Pancreas (tissue), 10 donors: ENCODE data around the gene ATP5F1E. TPM values are rescaled to one million over a fixed set of nuclear protein-coding genes. Genes with fewer than 3 reads are reported as not detected.
A peak's percentile ranks its signal among the peaks of the same experiment; 100 is the strongest.
"Not testable (repeated sequence)": the region's sequence is repeated elsewhere in the genome, so short reads cannot be mapped to it uniquely, and the experiment has no call there.

Experiments used
- ATAC-seq, 4 donors: fragments of 200-7000 bp; cut with Tn5 transposase; one replicate each; pipeline versions ENCODE4 v1.8.0 to v1.9.1; 2020; ENCODE audit warnings: mild to moderate bottlenecking in 4 of 4, moderate library complexity in 4 of 4
- DNase-seq, 6 donors: peaks; one replicate each; pipeline ENCODE4 v3.0.0-alpha.2; 2020
- FAIRE-seq: peaks from 2 replicates; lab custom pipeline; 2012; peaks lifted over from hg19 to GRCh38; lab: Jason Lieb, UNC
- H3K27ac ChIP-seq, 4 donors: fragments of 200-600 bp; sonication (generic); 1 replicate in 3 of 4; 2 replicates in 1 of 4; pipeline versions ENCODE4 v1.5.0 to v1.8.0; 2020
- H3K27me3 ChIP-seq, 4 donors: fragments of 200-600 bp; one replicate each; pipeline ENCODE4 v1.8.0; 2021
- H3K36me3 ChIP-seq, 3 donors: fragments of 200-600 bp; sonication (generic) in 1 of 3; one replicate each; pipeline versions ENCODE4 v1.5.0 to v1.8.0; 2020 to 2021
- H3K4me1 ChIP-seq, 3 donors: fragments of 200-600 bp; one replicate each; pipeline ENCODE4 v1.8.0; 2021
- H3K4me3 ChIP-seq, 4 donors: fragments of 200-600 bp; sonication (generic) in 2 of 4; one replicate each; pipeline versions ENCODE4 v1.5.0 to v1.8.0; 2020 to 2021
- H3K9me3 ChIP-seq, 4 donors: fragments of 200-600 bp; one replicate each; pipeline ENCODE4 v1.8.0; 2021
- CTCF ChIP-seq, 4 donors: fragments of 200-600 bp; sonication (generic) in 3 of 4; IDR thresholded peaks; one replicate each; pipeline versions ENCODE4 v1.5.0 to v1.8.0; 2021; ENCODE audit warnings: antibody characterized with exemption in 4 of 4
- WGBS, 2 donors: extraction: QIAGEN DNeasy Blood & Tissue Kit; methylation state at CpG; one replicate each; pipeline ENCODE4 v1.1.7; 2013; 5-methylcytosine and 5-hydroxymethylcytosine counted together
- intact Hi-C, 3 donors: fragments of 100-400 bp; cut with DNase I; formaldehyde crosslinking; loops; one replicate each; pipeline versions ENCODE4 v1.11.1 to v1.14.2; 2022
- polyA plus RNA-seq, 2 donors: library from polyadenylated mRNA; stranded (reverse); fragments of 200-250 nt; gene quantifications; one replicate each; pipeline ENCODE4 v1.2.3, GENCODE V29; 2013
- total RNA-seq, 6 donors: library from RNA; stranded (reverse); fragmentation: NEBNext Ultra II Directional in 4 of 6; extraction: Animal tissue kit (Norgen Biotek cat#: 25700) in 4 of 6; gene quantifications; one replicate each; pipeline versions ENCODE4 v1.2.1 to v1.2.4, GENCODE V29; 2021 to 2023
- donor health status: healthy with polysubstance abuse.
- donor health status: DM: no; HTN: no; CAD: no; lungs with moderate emphysema.
- donor health status: DM: no; HTN: no; CAD: no.
- donor health status: control.
- donor health status: control.
- donor health status: Bipolar disorder and iron deficiency.
- donor health status: DM: yes; HTN: yes; CAD: no.
- donor health status: DM: no; HTN: no; CAD: no.
- donor health status: DM: no; HTN: no; CAD: no.
- donor health status: DM: yes; HTN: yes; CAD: no.

Gene ATP5F1E
- total and polyA plus RNA-seq, 8 donors: 11.2 to 38.0 (median 23.8) TPM

DNA sequence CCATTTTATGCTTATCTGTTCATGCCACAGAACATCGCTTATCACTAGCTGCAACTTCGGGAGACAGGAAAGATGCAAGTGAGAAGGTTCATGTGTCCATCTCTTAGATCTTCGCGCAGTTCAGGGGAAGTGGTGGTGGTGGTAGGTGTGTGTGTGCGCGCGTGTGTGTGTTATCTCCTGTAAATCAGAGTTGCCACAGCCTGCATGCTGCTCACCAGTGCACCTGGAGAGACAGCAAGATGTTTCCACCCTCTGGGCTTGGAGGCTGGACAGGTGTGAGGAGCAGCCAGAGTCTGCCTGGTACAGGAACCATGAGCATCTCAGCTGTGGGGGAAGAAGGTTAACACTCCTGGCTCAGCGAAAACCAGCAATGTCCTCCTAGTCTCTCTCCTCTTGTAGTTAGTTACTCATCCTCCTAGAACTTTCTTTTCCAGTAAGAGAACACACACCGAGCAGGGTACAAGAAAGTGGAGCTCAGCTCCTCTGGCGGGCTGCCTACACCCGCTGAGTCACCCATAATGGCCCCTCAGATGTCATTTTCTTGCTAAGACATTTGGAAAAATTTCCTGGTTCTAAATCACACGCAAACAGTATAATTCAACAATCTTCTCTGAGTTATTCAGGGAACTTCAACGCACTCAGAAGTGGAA, 18.1 kb downstream of the ATP5F1E start:
- peak in 1 of 6 donors; percentile 5 for DNase-seq

DNA sequence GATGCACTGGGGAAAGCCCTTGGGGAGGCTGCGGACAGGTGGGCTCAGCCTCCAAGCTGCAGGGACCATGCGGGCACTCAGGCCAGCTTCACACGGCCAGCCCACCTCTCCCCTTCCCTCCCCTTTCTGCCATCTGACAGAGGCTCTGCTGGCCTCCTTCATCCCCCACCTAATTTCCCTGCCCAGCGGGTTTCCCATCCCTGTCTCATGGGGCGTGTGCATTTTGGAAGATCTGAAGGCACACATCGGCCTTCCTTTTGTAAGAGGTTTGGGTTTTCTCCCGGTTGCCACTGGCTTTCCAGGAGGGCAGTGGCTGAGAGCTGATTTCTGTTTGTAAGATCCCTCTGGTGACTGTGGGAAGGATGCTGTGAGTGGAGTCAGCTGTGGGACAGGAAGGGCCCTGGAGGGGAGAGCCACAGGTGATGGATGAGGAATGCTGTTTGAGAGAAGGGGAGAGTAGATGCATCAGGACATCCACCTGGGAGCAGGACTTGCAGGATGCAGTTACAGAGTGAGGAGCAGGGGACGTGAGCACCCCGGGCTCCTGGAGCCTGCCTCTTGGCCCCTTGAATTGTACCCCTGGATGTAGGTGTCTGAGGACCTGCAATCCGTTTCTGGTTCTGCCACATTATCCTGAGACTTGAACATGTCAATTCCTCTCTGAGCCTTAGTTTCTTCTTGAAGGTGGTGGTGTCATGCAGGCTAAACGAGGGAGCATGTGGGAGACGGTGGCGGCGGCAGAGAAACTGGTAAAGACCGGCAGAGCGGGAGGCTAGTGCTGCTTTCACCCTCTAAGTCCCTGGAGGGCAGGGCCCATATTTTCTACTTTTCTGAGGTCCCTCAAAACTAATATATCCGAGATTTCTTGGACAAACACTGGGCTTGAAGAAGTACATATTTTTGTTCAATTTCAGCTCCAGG, 18.8 kb downstream of the ATP5F1E start:
- Histone ChIP-seq H3K36me3 (no peaks in the 10 kb centered on the region), H3K27ac (no peak overlapping the region), H3K4me1 (no peaks in the 10 kb centered on the region), H3K27me3 (no peaks in the 10 kb centered on the region), H3K9me3 (no peaks in the 10 kb centered on the region), H3K4me3 (no peak overlapping the region)
- no peak for ATAC-seq
- TF ChIP-seq CTCF (IDR thresholded peaks at IDR 0.05): no peak
- 80 to 85% methylated on average over 17 of the region's 17 CpGs for WGBS, 2 donors
- intact Hi-C loops: no loop called here
- FAIRE-seq: no peak
- DNase-seq: peak in 1 of 6 donors; percentile 4

More for the DNA sequence above, 18.1 kb downstream of the ATP5F1E start:
- ATAC-seq (no peak), FAIRE-seq (no peak)
- Histone ChIP-seq H3K27me3 (no peaks in the 10 kb centered on the region), H3K4me3 (no peak overlapping the region), H3K9me3 (no peaks in the 10 kb centered on the region), H3K36me3 (no peaks in the 10 kb centered on the region), H3K4me1 (no peaks in the 10 kb centered on the region), H3K27ac (no peak overlapping the region)
- TF ChIP-seq CTCF (IDR thresholded peaks at IDR 0.05): no peak
- 75 to 77% methylated on average over 13 of the region's 13 CpGs for WGBS, 2 donors
- intact Hi-C loops: no loop called here

DNA sequence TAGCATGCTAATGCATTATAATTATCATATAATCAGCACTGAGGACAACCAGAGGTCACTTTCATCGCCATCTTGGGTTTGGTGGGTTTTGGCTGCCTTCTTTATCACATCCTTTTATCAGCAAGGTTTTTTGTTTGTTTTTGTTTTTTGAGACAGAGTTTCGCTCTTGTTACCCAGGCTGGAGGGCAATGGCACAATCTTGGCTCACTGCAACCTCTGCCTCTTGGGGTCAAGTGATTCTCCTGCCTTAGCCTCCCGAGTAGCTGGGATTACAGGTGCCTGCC, 20.3 kb downstream of the ATP5F1E start:
- H3K4me3 ChIP-seq: not testable (repeated sequence)

DNA sequence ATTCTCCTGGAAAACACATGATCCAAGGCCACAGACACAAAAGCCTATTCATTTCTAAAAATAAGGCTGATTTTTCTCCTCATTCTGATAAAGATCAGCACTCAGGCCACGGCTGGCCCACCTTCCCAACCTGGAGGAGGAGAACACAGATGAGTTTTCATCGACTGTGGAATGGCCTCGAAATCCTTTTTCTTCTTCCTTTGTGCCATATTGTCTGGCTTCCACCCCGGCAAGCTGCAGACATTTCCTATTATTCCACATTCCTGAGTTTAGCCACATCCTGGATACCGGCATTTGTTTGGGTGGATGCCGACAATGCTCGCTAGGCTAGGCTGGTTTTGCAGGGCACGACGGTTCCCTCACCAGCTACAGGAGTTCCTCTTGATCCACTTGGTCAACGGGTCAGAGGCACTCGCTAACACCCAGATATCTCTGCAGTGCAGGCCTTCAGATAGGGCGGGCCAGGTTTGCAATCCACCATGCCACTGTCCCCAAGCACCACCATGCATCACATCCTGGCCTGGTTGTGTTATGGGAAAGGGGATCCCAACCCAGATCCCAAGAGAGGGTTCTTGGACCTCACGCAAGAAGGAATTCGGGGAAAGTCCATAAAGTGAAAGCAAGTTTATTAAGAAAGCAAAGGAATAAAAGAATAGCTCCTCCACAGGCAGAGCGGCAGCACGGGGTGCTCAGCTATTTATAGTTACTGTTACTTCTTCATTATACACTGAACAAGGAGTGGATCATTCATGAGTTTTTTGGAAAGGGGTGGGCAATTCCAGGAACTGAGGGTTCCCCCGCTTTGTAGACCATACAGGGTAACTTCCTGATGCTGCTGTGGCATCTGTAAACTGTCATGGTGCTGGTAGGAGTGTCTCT, 20.9 kb downstream of the ATP5F1E start:
- no peak for FAIRE-seq

More for the DNA sequence above, 20.3 kb downstream of the ATP5F1E start:
- DNase-seq, intact Hi-C loops, H3K27ac ChIP-seq, H3K27me3 ChIP-seq, FAIRE-seq, H3K4me1 ChIP-seq, H3K9me3 ChIP-seq, ATAC-seq, H3K36me3 ChIP-seq: not testable (repeated sequence)
- 88% methylated on average over 3 of the region's 3 CpGs for WGBS, 2 donors

More for the DNA sequence above, 20.9 kb downstream of the ATP5F1E start:
- Histone ChIP-seq H3K4me3 (no peak overlapping the region), H3K27ac (peak overlapping the region in 2 of 4 donors; percentile 27 to 37), H3K27me3 (no peaks in the 10 kb centered on the region), H3K9me3 (no peaks in the 10 kb centered on the region), H3K36me3 (no peaks in the 10 kb centered on the region), H3K4me1 (peaks cover under 1% of the 10 kb centered on the region in 3 donors)
- ATAC-seq (no peak), DNase-seq (peak in 3 of 6 donors; percentile 14 to 49 (median 14))
- WGBS, 2 donors: 68% methylated on average over 17 of the region's 17 CpGs
- intact Hi-C loops: no loop called here
- TF ChIP-seq CTCF (IDR thresholded peaks at IDR 0.05): no peak
